HUES48 (cell line): ENCODE measurements around the gene STEEP1.

Experiments used
- H3K27ac ChIP-seq: one replicate; pipeline ENCODE4 v1.7.0; 2013; ENCODE audit warnings: low read depth, low read length, inconsistent platforms
- H3K27me3 ChIP-seq: 2 replicates; pipeline ENCODE4 v1.6.1; 2013; ENCODE audit warnings: mild to moderate bottlenecking, low read length; ENCODE audit not compliant: control insufficient read depth, insufficient read depth
- H3K36me3 ChIP-seq: 2 replicates; pipeline ENCODE4 v1.6.1; 2013; ENCODE audit warnings: low read length; ENCODE audit not compliant: control insufficient read depth, insufficient read depth
- H3K4me1 ChIP-seq: 2 replicates; pipeline ENCODE4 v1.6.1; 2013; ENCODE audit warnings: mild to moderate bottlenecking, low read length; ENCODE audit not compliant: control insufficient read depth, insufficient read depth
- H3K4me3 ChIP-seq: 2 replicates; pipeline ENCODE4 v1.5.1; 2013; ENCODE audit warnings: mild to moderate bottlenecking, low read depth, low read length
- H3K9ac ChIP-seq: 2 replicates; pipeline ENCODE4 v1.6.1; 2013; ENCODE audit warnings: mild to moderate bottlenecking, low read depth, low read length, moderate library complexity
- H3K9me3 ChIP-seq: 2 replicates; pipeline ENCODE4 v1.6.1; 2013; ENCODE audit warnings: low read length; ENCODE audit not compliant: control insufficient read depth, insufficient read depth

Gene STEEP1

DNA sequence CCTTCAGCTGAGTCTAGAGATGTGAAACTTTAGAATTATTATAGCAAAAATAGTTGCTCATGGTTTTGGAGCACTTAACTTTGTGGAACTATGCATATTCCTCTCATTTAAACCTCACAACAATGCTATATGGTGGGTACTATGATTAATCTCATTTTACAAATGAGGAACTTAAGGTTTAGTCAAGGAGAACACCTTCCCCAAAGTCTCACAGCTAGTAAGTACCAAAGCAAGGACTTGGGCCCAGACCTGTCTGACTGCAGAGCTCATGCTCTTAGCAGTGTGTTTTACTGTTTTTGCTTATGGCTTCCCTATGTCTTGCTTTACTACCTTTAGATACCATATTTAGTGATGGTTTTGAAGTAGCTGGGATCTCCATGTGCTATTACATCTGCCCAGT is 14.2 kb upstream of the STEEP1 start:
- Histone ChIP-seq H3K36me3 (0 out of 2 replicates have a peak, but pooled peaks cover 4% of the 10 kb centered on the region), H3K27ac (no peak overlapping the region), H3K4me3 (no peak overlapping the region), H3K9ac (no peak overlapping the region), H3K9me3 (peaks cover 31% of the 10 kb centered on the region), H3K27me3 (no peaks in the 10 kb centered on the region), H3K4me1 (no peaks in the 10 kb centered on the region; the same call in 1 of the 2 replicates)

DNA sequence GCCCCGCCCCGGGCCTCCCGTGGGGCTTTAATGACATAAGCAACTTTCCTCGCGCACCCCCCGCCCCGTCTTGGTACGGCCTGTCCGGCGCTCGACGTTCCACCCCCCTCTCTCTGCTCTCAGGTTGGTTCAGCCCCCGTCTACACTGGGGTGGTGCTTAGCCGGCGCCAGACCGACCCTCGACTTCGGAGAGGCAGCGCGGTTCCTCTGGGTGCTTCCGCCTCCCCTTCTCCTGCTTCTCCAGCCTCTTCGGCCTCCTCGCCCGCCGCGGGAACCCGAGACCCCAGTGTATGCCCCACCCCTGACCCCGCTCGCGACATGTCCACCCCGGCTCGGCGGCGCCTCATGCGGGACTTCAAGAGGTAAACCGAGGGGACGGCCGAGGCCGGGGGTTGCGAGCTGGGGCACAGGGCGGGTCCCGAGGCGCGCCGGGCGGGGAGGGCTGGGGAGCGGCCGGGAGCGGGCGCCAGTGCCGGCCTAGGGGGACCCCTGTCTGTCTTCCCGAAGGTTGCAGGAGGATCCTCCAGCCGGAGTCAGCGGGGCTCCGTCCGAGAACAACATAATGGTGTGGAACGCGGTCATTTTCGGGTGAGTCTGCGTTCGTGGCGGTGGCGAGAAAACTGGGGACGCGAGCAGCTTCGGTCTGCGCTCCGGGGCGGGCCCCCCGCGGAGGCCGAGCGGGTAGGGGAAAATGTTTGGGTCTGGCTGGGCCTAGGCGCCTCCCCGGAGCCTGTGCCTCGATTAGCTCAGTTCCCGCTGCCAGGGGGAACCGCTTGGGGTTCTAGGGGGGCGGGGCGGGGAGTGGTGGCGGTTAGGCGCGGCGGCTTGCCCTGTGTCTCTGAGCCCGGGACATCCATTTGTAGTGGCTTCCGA is 9.4 kb upstream of the STEEP1 start, which contains the start of gene UBE2A:
UBE2A (plus strand) TSS at position 170 of the 873 bp plus-strand sequence; CDS start at position 319, 149 bp downstream.
- H3K27ac ChIP-seq: peak within 1 kb of the TSS; percentile 80
- H3K4me3 ChIP-seq: peak within 1 kb of the TSS; percentile 79
- H3K4me1 ChIP-seq: no peaks in the 10 kb centered on the region; the same call in 1 of the 2 replicates
- no peaks in the 10 kb centered on the region for H3K36me3 ChIP-seq
- H3K9me3 ChIP-seq: peaks cover 52% of the 10 kb centered on the region
- H3K9ac ChIP-seq: peak within 1 kb of the TSS; percentile 82
- no peaks in the 10 kb centered on the region for H3K27me3 ChIP-seq

DNA sequence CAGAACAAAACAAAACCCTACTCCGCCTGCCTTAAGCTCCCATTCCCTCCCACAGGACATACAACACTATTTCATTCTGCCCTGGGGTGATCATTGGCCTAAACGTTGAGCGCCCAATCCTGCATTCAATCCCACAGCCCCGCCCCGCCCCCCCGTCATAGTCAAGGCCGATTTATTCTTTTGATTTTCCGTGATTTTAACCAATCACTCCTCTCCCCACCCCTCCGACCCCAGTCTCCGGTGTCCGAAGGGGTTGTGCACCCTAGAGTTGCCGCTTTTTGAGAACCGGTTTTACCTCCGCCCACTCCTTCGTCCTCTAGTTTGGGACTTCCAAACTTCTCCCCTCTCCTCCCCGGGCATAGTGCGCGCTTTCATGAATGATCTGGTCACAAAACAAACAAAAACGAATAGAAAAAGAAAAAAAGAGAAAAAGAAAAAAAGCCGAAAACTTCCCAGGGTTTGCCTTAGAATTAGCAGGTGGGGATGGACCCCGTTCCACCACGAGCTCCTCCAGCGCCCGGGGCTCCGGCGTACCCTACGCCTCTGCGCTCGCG is 8.7 kb upstream of the STEEP1 start:
- Histone ChIP-seq H3K27ac (peak overlapping the region; percentile 59), H3K9ac (no peak overlapping the region; the same call in 1 of the 2 replicates), H3K36me3 (no peaks in the 10 kb centered on the region), H3K9me3 (peaks cover 52% of the 10 kb centered on the region), H3K27me3 (no peaks in the 10 kb centered on the region), H3K4me1 (no peaks in the 10 kb centered on the region; the same call in 1 of the 2 replicates), H3K4me3 (peak overlapping the region; percentile 79)

DNA sequence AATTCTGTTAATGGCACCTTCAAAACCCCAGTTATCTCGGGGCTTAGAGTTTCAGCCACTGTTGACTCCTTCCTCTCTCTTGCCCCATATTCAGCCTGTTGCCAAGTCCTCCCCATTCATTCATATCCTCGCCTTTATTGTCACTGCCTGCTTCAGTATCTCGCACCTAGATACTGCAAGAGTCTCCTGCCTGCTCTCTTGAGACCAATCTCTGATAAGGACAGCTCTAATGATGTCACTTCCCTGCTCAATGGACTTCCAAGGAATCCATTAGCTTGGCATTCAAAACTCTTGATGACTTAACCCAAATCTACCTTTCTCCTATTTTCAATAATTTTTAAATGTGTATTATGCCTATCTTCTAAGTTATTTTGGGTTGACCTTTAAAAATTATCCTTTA is 8.0 kb upstream of the STEEP1 start:
- Histone ChIP-seq H3K9me3 (peaks cover 50% of the 10 kb centered on the region), H3K36me3 (no peaks in the 10 kb centered on the region), H3K27ac (peak overlapping the region; percentile 55), H3K4me3 (peak overlapping the region; percentile 79), H3K27me3 (no peaks in the 10 kb centered on the region), H3K4me1 (no peaks in the 10 kb centered on the region; the same call in 1 of the 2 replicates), H3K9ac (no peak overlapping the region; the same call in 1 of the 2 replicates)

DNA sequence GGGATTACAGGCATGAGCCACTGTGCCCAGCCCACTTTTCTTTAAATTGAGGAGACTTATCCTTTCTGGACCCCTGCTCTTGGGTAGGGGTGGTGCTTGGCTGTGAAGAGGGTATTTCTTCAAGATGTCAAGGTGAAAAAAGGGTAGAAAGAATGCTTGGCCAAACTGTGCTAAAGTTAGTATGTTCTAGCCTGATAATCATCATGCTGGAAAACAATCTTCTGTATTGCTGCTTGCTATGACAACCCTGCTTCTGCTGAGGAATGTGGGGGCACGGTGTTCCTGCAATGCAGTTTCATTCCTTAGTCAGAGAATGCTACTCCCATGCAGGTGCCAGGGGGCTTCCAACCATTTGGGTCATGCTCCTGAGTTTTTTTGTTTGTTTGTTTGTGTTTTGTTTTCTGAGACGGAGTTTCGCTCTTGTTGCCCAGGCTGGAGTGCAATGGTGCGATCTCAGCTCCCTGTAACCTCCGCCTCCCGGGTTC is 5.2 kb upstream of the STEEP1 start:
- Histone ChIP-seq H3K27ac (no peak overlapping the region), H3K36me3 (no peaks in the 10 kb centered on the region), H3K4me1 (no peaks in the 10 kb centered on the region; the same call in 1 of the 2 replicates), H3K27me3 (no peaks in the 10 kb centered on the region), H3K4me3 (no peak overlapping the region), H3K9me3 (peaks cover 39% of the 10 kb centered on the region), H3K9ac (no peak overlapping the region)

GRCh38 chrX:119552508-119552907 is 12.7 kb downstream of the STEEP1 start:
- Histone ChIP-seq H3K36me3 (0 out of 2 replicates have a peak, but pooled peaks cover 5% of the 10 kb centered on the region), H3K27ac (no peak overlapping the region), H3K27me3 (no peaks in the 10 kb centered on the region), H3K4me1 (no peaks in the 10 kb centered on the region), H3K9ac (no peak overlapping the region), H3K9me3 (peaks cover 26% of the 10 kb centered on the region; the same call in 1 of the 2 replicates), H3K4me3 (no peak overlapping the region)

- H3K36me3 ChIP-seq: no peaks in the 10 kb centered on the region
- H3K9me3 ChIP-seq: peaks cover 20% of the 10 kb centered on the region; the same call in 1 of the 2 replicates
- H3K27me3 ChIP-seq: no peaks in the 10 kb centered on the region
- no peak overlapping the region for H3K27ac ChIP-seq
- no peaks in the 10 kb centered on the region for H3K4me1 ChIP-seq
- no peak overlapping the region for H3K4me3 ChIP-seq
- H3K9ac ChIP-seq: no peak overlapping the region
Measured at GRCh38 chrX:119549327-119550016, 15.7 kb downstream of the STEEP1 start.

DNA sequence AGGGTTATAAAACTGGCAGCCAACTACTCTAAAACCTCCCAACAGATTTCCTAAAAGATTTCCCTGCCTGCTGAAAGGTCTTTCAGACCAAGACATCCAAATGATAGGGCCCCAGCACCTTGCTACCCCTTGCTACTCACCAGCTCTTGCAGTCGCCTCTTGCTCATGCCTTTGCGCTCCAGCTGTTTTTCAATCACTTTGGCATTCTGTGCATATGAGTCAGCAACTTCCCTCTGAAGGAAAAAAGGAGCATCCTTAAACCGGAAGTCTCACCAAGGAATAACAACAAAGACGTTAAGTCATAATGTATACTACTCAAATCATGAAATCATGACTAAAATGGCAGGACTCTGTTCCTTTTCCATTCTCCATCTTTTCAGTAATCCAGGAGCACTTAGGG is 24.0 kb downstream of the STEEP1 start:
- Histone ChIP-seq H3K9ac (no peak overlapping the region), H3K36me3 (peaks cover 15% of the 10 kb centered on the region), H3K9me3 (peaks cover 29% of the 10 kb centered on the region), H3K4me1 (no peaks in the 10 kb centered on the region), H3K4me3 (no peak overlapping the region), H3K27ac (peak overlapping the region; percentile 79), H3K27me3 (no peaks in the 10 kb centered on the region)

DNA sequence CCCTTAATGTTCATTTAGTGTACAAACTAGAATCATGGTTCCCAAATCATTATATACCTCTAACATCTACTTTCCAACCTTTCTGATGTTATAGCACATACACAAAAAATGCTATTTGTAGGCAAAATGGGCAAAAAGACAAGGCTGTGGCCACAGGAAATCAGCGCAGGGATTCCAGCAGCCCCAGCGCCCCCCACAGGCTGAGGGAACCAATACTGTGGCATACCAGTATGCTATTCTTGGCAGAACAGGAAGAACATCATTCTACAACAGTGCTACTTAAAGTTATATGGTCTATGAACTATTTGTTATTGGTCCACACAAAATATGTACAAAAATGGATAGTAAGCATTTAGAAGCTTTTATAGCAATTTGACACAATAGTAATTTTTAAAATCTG is 25.3 kb downstream of the STEEP1 start:
- Histone ChIP-seq H3K9me3 (peaks cover 32% of the 10 kb centered on the region), H3K4me3 (no peak overlapping the region), H3K4me1 (no peaks in the 10 kb centered on the region), H3K9ac (no peak overlapping the region), H3K27ac (no peak overlapping the region), H3K27me3 (no peaks in the 10 kb centered on the region), H3K36me3 (peaks cover 17% of the 10 kb centered on the region)

- H3K4me3 ChIP-seq: no peak overlapping the region; the same call in 1 of the 2 replicates
- H3K9me3 ChIP-seq: peaks cover 34% of the 10 kb centered on the region
- H3K27ac ChIP-seq: no peak overlapping the region
- H3K27me3 ChIP-seq: no peaks in the 10 kb centered on the region
- no peak overlapping the region for H3K9ac ChIP-seq
- H3K36me3 ChIP-seq: peaks cover 17% of the 10 kb centered on the region
- no peaks in the 10 kb centered on the region for H3K4me1 ChIP-seq
Measured at GRCh38 chrX:119537487-119537886, 27.7 kb downstream of the STEEP1 start.
